Esophagus muscularis mucosa (tissue), 4 donors: ENCODE results near the gene CSTF1. TPM values are rescaled to one million over a fixed set of nuclear protein-coding genes. Genes with fewer than 3 reads are reported as not detected.
A peak's percentile ranks its signal among the peaks of the same experiment; 100 is the strongest.
"Not testable (repeated sequence)": the region's sequence is repeated elsewhere in the genome, so short reads cannot be mapped to it uniquely, and the experiment has no call there.

Experiments
- DNase-seq: peaks from one replicate; pipeline ENCODE4 v3.0.0-alpha.2; 2017; ENCODE audit errors: extremely low spot score
- H3K27ac ChIP-seq, 4 donors: fragments of 200-600 bp; sonication (generic); replicated peaks in 1 of 4; 1 replicate in 3 of 4; 2 replicates in 1 of 4; pipeline ENCODE4 v1.5.1; 2016 to 2019; ENCODE audit warnings: mild to moderate bottlenecking in 1 of 4
- H3K27me3 ChIP-seq, 4 donors: fragments of 200-600 bp; sonication (generic); one replicate each; pipeline versions ENCODE4 v1.5.1 to v1.6.0; 2016 to 2019
- H3K36me3 ChIP-seq, 4 donors: fragments of 200-600 bp; sonication (generic); one replicate each; pipeline ENCODE4 v1.5.1; 2016 to 2019
- H3K4me1 ChIP-seq, 4 donors: fragments of 200-600 bp; sonication (generic); one replicate each; pipeline ENCODE4 v1.5.1; 2016 to 2019
- H3K4me3 ChIP-seq, 4 donors: fragments of 200-600 bp; sonication (generic); 1 replicate in 2 of 4; 2 replicates in 2 of 4; pipeline ENCODE4 v1.5.1; 2016 to 2019; ENCODE audit warnings: mild to moderate bottlenecking in 4 of 4, moderate library complexity in 1 of 4
- H3K9me3 ChIP-seq, 4 donors: fragments of 200-600 bp; sonication (generic); 1 replicate in 3 of 4; 2 replicates in 1 of 4; pipeline ENCODE4 v1.5.1; 2016 to 2019
- CTCF ChIP-seq, 3 experiments: fragments of 200-600 bp in 2 of 3; fragments of 450-650 bp in 1 of 3; sonication (generic) in 2 of 3; IDR thresholded peaks; one replicate each; pipeline ENCODE4 v1.5.1; 2017 to 2019; ENCODE audit warnings: antibody characterized with exemption in 3 of 3, mild to moderate bottlenecking in 2 of 3, moderate library complexity in 1 of 3
- EP300 ChIP-seq: sonication (generic); formaldehyde crosslinking; IDR thresholded peaks from one replicate; pipeline ENCODE4 v1.6.1; 2017; ENCODE audit warnings: antibody characterized with exemption
- POLR2A ChIP-seq: fragments of 450-650 bp; IDR thresholded peaks from one replicate; pipeline ENCODE4 v1.6.1; 2017; ENCODE audit warnings: antibody characterized with exemption, moderate library complexity, mild to moderate bottlenecking, low read depth
- POLR2AphosphoS5 ChIP-seq, 2 donors: sonication (generic); formaldehyde crosslinking; IDR thresholded peaks; one replicate each; pipeline ENCODE4 v1.6.1; 2017; ENCODE audit warnings: antibody characterized with exemption in 2 of 2
- WGBS: methylation state at CpG from one replicate; pipeline ENCODE4 v1.1.5; 2018; 5-methylcytosine and 5-hydroxymethylcytosine counted together
- intact Hi-C: fragments of 100-400 bp; cut with DNase I; formaldehyde crosslinking; loops from one replicate; pipeline ENCODE4 v1.15.1; 2023
- total RNA-seq, 4 donors: library from RNA; depleted of rRNA; stranded (reverse); fragments of >200 nt; gene quantifications; one replicate each; pipeline versions ENCODE4 v1.1.0 to v1.2.1, GENCODE V29; 2016

The CSTF1 gene
- total RNA-seq, 4 donors from 2014 or later: 16.2 to 22.9 (median 20.7) TPM

- Histone ChIP-seq H3K27me3 (no peaks in the 10 kb centered on the region), H3K4me1 (peaks cover 9 to 30% (median 16%) of the 10 kb centered on the region in 4 donors), H3K36me3 (peaks cover 20 to 37% (median 34%) of the 10 kb centered on the region in 4 donors), H3K4me3 (no peak overlapping the region), H3K9me3 (no peaks in the 10 kb centered on the region), H3K27ac (peak overlapping the region in 3 of 4 donors; percentile 4 to 38 (median 36))
- 78% methylated on average over 1 of the region's 1 CpG for WGBS
- intact Hi-C loops: no loop called here
- no peak for DNase-seq
- TF ChIP-seq POLR2AphosphoS5 (IDR thresholded peaks at IDR 0.05) (no peak), EP300 (no peak), POLR2A (no peak), CTCF (IDR thresholded peaks at IDR 0.05) (no peak)
Measured at GRCh38 chr20:56409956-56410355, 17.5 kb downstream of the CSTF1 start.

GRCh38 chr20:56411287-56411686 lies 18.8 kb downstream of the CSTF1 start:
- H3K4me1 ChIP-seq: peaks cover 9 to 30% (median 16%) of the 10 kb centered on the region in 4 donors
- 81% methylated on average over 7 of the region's 7 CpGs for WGBS
- H3K27me3 ChIP-seq, H3K9me3 ChIP-seq, DNase-seq, intact Hi-C loops: not testable (repeated sequence)
- H3K27ac ChIP-seq: peak overlapping the region; percentile 39 to 60 (median 53)
- H3K4me3 ChIP-seq: peak overlapping the region in 1 of 4 donors; percentile 27
- peaks cover 13 to 28% (median 21%) of the 10 kb centered on the region in 4 donors for H3K36me3 ChIP-seq

GRCh38 chr20:56411759-56412472 lies 19.5 kb downstream of the CSTF1 start, which contains the start of gene CASS4:
Gene CASS4, plus strand, starts transcription at chr20:56412260. Its CDS starts 199 bp downstream, at chr20:56412459.
- Histone ChIP-seq H3K36me3 (peaks cover 9 to 22% (median 15%) of the 10 kb centered on the region in 4 donors), H3K9me3 (no peaks in the 10 kb centered on the region), H3K4me3 (peak within 1 kb of the TSS; percentile 15 to 40 (median 28)), H3K27me3 (no peaks in the 10 kb centered on the region), H3K4me1 (peaks cover 9 to 30% (median 16%) of the 10 kb centered on the region in 4 donors), H3K27ac (peak within 1 kb of the TSS; percentile 39 to 60 (median 53))
- DNase-seq: no peak
- WGBS: 37% methylated on average over 9 of the region's 10 CpGs
- TF ChIP-seq POLR2A (no peak), POLR2AphosphoS5 (IDR thresholded peaks at IDR 0.05) (peak in 1 of 2 donors; percentile 6)
- intact Hi-C loops: no loop called here

GRCh38 chr20:56412473-56412790 lies 20.0 kb downstream of the CSTF1 start:
- Histone ChIP-seq H3K36me3 (peaks cover 8 to 17% (median 10%) of the 10 kb centered on the region in 4 donors), H3K27me3 (no peaks in the 10 kb centered on the region), H3K9me3 (no peaks in the 10 kb centered on the region), H3K27ac (peak overlapping the region; percentile 39 to 60 (median 53)), H3K4me3 (peak overlapping the region; percentile 15 to 40 (median 28)), H3K4me1 (peaks cover 9 to 30% (median 16%) of the 10 kb centered on the region in 4 donors)
- no peak for DNase-seq
- 82% methylated on average over 7 of the region's 7 CpGs for WGBS
- TF ChIP-seq POLR2AphosphoS5 (IDR thresholded peaks at IDR 0.05) (no peak), EP300 (no peak), POLR2A (no peak), CTCF (IDR thresholded peaks at IDR 0.05) (no peak)
- intact Hi-C loops: no loop called here

- intact Hi-C loops: no loop called here
- peak overlapping the region; percentile 15 to 40 (median 28) for H3K4me3 ChIP-seq
Measured at GRCh38 chr20:56412949-56413348, 20.5 kb downstream of the CSTF1 start.

More at GRCh38 chr20:56412949-56413348, 20.5 kb downstream of the CSTF1 start:
- DNase-seq: no peak
- H3K27me3 ChIP-seq: no peaks in the 10 kb centered on the region
- TF ChIP-seq EP300 (no peak), POLR2A (no peak), CTCF (IDR thresholded peaks at IDR 0.05) (no peak), POLR2AphosphoS5 (IDR thresholded peaks at IDR 0.05) (no peak)
- 97% methylated on average over 3 of the region's 3 CpGs for WGBS
- H3K9me3 ChIP-seq: no peaks in the 10 kb centered on the region
- peak overlapping the region; percentile 39 to 60 (median 53) for H3K27ac ChIP-seq
- H3K4me1 ChIP-seq: peaks cover 11 to 30% (median 16%) of the 10 kb centered on the region in 4 donors
- H3K36me3 ChIP-seq: peaks cover 3 to 11% (median 5%) of the 10 kb centered on the region in 4 donors
